GM18909 (cell line): ENCODE results near the gene TJAP1.
"Not testable (repeated sequence)": the region's sequence is repeated elsewhere in the genome, so short reads cannot be mapped to it uniquely, and the experiment has no call there.

ENCODE experiments used
- ATAC-seq: cut with Tn5 transposase; IDR thresholded peaks from one replicate; pipeline ENCODE4 v1.9.1; 2021; ENCODE audit warnings: mild to moderate bottlenecking; ENCODE audit not compliant: unreplicated experiment, poor library complexity

TJAP1 gene

GRCh38 chr6:43521836-43522235 lies 44.5 kb downstream of the TJAP1 start:
- ATAC-seq = no peak

DNA sequence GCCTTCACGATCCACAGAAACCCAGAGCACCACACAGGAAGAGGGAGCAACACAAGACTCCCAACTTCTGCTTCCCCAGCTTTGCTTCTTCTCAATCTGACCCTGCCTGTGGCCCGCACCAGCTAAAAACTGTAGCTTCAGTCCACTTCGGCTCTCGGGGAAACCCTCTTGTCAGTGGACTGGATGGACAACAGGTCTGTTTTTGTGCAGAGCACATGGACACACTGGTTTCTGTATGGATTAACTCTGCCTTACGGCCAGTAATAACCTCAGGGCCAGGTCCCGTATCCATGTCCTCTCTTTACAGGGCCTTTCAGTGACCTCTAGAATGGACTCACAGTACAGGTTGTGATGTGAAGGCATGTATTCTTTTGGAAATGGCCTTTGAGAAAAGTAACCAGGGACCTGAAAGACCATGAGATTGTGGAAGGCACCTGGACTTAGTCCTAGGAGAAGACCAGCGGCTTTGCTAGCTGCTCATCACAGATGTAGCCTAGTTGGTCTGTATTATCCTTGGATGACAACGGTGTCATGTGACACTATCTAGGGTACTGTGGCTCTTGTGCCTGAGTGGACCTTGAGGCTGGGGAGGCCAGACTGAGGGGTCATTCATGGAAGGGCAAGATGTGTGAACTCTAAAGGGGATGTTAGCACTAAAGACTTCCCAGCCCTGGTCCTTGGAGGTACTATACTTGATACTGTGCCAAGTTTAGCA lies 45.3 kb downstream of the TJAP1 start:
- no peak for ATAC-seq

DNA sequence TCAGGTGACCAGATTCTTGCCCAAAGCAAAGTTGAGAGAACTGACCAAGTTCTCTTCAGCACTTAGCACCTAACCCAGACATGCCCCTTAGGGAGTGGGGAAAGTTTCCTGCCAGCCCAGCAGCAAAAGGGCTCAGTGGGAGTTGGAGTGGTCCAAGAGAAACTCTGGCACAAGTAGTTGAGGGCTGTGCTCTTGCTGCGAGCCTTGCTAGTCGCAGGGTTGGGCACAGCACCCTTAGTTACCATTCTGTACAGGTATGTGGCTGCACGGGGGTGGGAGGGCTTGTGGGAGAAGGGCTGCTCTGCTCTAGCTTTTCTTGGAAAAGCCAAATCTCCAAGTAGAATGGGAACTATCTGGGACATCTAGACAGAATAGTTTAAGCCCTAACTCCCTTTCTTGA lies 45.9 kb downstream of the TJAP1 start:
- no peak for ATAC-seq

- no peak for ATAC-seq
Measured at GRCh38 chr6:43524483-43524961, 47.2 kb downstream of the TJAP1 start.

GRCh38 chr6:43532201-43532600 lies 54.8 kb downstream of the TJAP1 start:
- no peak for ATAC-seq

DNA sequence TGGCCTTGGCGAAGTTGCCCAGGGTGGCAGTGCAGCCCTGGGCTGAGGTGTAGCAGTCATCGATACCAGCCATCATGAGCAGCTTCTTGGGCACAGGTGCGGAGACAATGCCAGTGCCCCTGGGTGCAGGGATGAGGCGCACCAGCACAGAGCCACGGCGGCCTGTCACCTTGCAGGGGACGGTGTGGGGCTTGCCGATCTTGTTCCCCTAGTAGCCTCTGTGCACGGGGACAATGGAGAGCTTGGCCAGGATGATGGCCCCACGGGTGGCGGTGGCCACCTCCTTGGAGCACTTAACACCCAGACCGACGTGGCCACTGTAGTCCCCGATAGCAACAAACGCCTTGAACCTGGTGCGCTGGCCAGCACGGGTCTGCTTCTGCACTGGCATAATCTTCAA lies 61.6 kb downstream of the TJAP1 start:
- not testable (repeated sequence) for ATAC-seq

GRCh38 chr6:43539409-43539808 lies 62.0 kb downstream of the TJAP1 start:
- ATAC-seq = not testable (repeated sequence)

- ATAC-seq = no peak
Measured at GRCh38 chr6:43540507-43540906, 63.1 kb downstream of the TJAP1 start.

GRCh38 chr6:43541774-43542471 lies 64.6 kb downstream of the TJAP1 start:
- ATAC-seq = no peak

DNA sequence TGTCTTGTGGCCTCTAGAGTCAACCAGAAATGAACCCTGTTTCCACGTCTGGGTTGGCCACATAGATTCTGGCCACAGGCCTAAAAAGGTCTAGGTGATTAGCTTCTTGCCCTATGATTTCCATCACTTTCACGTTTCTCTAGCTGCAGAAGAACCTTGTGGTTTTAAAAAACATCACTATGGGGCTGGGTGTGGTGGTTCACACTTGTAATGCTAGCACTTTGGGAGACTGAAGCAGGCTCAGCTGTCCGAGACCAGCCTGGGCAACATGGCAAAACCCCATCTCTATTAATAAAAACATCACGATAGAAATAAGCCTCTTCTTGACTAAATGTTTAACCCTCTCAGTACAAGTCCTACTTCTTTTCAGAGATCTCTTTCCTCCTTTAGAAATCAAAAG lies 67.1 kb downstream of the TJAP1 start:
- ATAC-seq = no peak

- ATAC-seq = no peak
Measured at GRCh38 chr6:43547222-43547621, 69.9 kb downstream of the TJAP1 start.
